ENCODE measurements around the gene PPIP5K1. TPM values are rescaled to one million over a fixed set of nuclear protein-coding genes. Genes with fewer than 3 reads are reported as not detected.

PPIP5K1 gene
- total and polyA plus RNA-seq, 9 of the 15 experiments (the other 6 are each of a cell fraction or from before 2014, with no cell fraction given): 2.5 to 74.6 (median 35.1) TPM

GRCh38 chr15:43510200-43511011 lies 79.6 kb downstream of the PPIP5K1 start (continued):
- TF ChIP-seq NCOA2 (IDR thresholded peaks at IDR 0.05; ENCODE audit: partially characterized antibody in 2 of 2): no peak
- no peak for TF ChIP-seq ZNF785 (CRISPR knock-in tag; IDR thresholded peaks at IDR 0.05)
- TF ChIP-seq ARID1B (IDR thresholded peaks at IDR 0.05): peak; percentile 63
- TF ChIP-seq SAFB2 (IDR thresholded peaks at IDR 0.05; ENCODE audit: borderline replicate concordance, low read depth, low read length, severe bottlenecking): no peak
- TF ChIP-seq PHF21A (IDR thresholded peaks at IDR 0.05; ENCODE audit: borderline replicate concordance, low read depth): no peak
- TF ChIP-seq KDM1A (IDR thresholded peaks at IDR 0.05): peak in 1 of 2 experiments; percentile 25; a peak in 1 of 4 replicates
- no peak; the same call in 1 of the 2 replicates for TF ChIP-seq MTA3 (IDR thresholded peaks at IDR 0.05; ENCODE audit: borderline replicate concordance)
- TF ChIP-seq TFAM (CRISPR knock-in tag; conservative IDR thresholded peaks at IDR 0.05): no peak
- TF ChIP-seq PHF20 (IDR thresholded peaks at IDR 0.05; ENCODE audit: partially characterized antibody): no peak
- no peak for TF ChIP-seq ZNF133 (CRISPR knock-in tag; IDR thresholded peaks at IDR 0.05)
- peak in 1 of 2 experiments; percentile 92; a peak in 2 of 4 replicates for TF ChIP-seq MAZ (CRISPR knock-in tag; conservative IDR thresholded peaks at IDR 0.05 in 1 of 2, IDR thresholded peaks at IDR 0.05 in 1 of 2)
- TF ChIP-seq EGR1 (conservative IDR thresholded peaks at IDR 0.05): peak; percentile 94
- TF ChIP-seq MYC (IDR thresholded peaks at IDR 0.05; ENCODE audit: low read depth, low read length): peak; percentile 51
- no peak for TF ChIP-seq MYC (CRISPR knock-in tag; IDR thresholded peaks at IDR 0.05; ENCODE audit: borderline replicate concordance, low read depth)
- TF ChIP-seq ELF1 (tag; IDR thresholded peaks at IDR 0.05): peak; percentile 22; the same call in 1 of the 2 replicates
- TF ChIP-seq CSDE1 (IDR thresholded peaks at IDR 0.05): no peak
- TF ChIP-seq CBX3 (IDR thresholded peaks at IDR 0.05; ENCODE audit: borderline replicate concordance in 1 of 2, low read length in 2 of 2): no peak
- no peak for TF ChIP-seq POLR2AphosphoS2 (IDR thresholded peaks at IDR 0.05; ENCODE audit: low read length)
- TF ChIP-seq EP300 (IDR thresholded peaks at IDR 0.05; ENCODE audit: low read length): no peak; the same call in 1 of the 2 replicates
- TF ChIP-seq NFXL1 (CRISPR knock-in tag; IDR thresholded peaks at IDR 0.05): no peak
- TF ChIP-seq ZNF197 (CRISPR knock-in tag; IDR thresholded peaks at IDR 0.05; ENCODE audit: low read depth): no peak
- TF ChIP-seq MEIS2 (IDR thresholded peaks at IDR 0.05; ENCODE audit: partially characterized antibody): peak; percentile 77
- no peak for TF ChIP-seq CEBPZ (IDR thresholded peaks at IDR 0.05; ENCODE audit: borderline replicate concordance, low read depth, low read length)
- peak; percentile 73; the same call in 1 of the 2 replicates for TF ChIP-seq TRIM28 (IDR thresholded peaks at IDR 0.05)
- no peak for TF ChIP-seq ZNF740 (CRISPR knock-in tag; IDR thresholded peaks at IDR 0.05)
- TF ChIP-seq ZNF740 (tag; IDR thresholded peaks at IDR 0.05): 0 out of 4 replicates have a peak, but pooled peaks of 1 of the 2 experiments have one; percentile 14
- TF ChIP-seq LEF1 (IDR thresholded peaks at IDR 0.05): peak; percentile 73

Measured in K562 (cell line).